PFSK-1 (cell line): Measurements from ENCODE around the gene TMEM144.

Experiments used
- FOXP2 ChIP-seq: optimal IDR thresholded peaks from 2 replicates; pipeline ENCODE3; 2011; ENCODE audit warnings: borderline replicate concordance, control low read depth, inconsistent platforms; ENCODE audit not compliant: insufficient read depth; ENCODE audit errors: extremely low read length, extremely low read depth
- POLR2AphosphoS5 ChIP-seq: IDR thresholded peaks from 2 replicates; pipeline ENCODE4 v1.6.1; 2012; ENCODE audit warnings: low read depth, mild to moderate bottlenecking, control low read depth, low read length, moderate library complexity
- REST ChIP-seq, 2 experiments: IDR thresholded peaks; 2 replicates each; pipeline versions ENCODE4 v1.6.1 to v1.8.0; 2011 to 2012; ENCODE audit warnings: low read depth in 2 of 2, low read length in 2 of 2, control low read depth in 1 of 2, inconsistent platforms in 1 of 2, mild to moderate bottlenecking in 1 of 2, moderate library complexity in 1 of 2; ENCODE audit not compliant: insufficient read depth in 1 of 2
- SIN3A ChIP-seq: IDR thresholded peaks from 2 replicates; pipeline ENCODE4 v1.6.1; 2012; ENCODE audit warnings: mild to moderate bottlenecking, low read length, moderate library complexity, borderline replicate concordance; ENCODE audit not compliant: insufficient read depth
- TAF1 ChIP-seq: IDR thresholded peaks from 2 replicates; pipeline ENCODE4 v1.6.1; 2012; ENCODE audit warnings: low read length, control low read depth, borderline replicate concordance; ENCODE audit not compliant: insufficient read depth

The TMEM144 gene

GRCh38 chr4:158170691-158171561 is 39.4 kb upstream of the TMEM144 start:
- TF ChIP-seq TAF1 (no peak), POLR2AphosphoS5 (no peak), FOXP2 (no peak), SIN3A (peak; percentile 72; the same call in 1 of the 2 replicates), REST (IDR thresholded peaks at IDR 0.05; ENCODE audit: insufficient read depth in 1 of 2, low read depth in 2 of 2, low read length in 2 of 2) (peak in 1 of 2 experiments; percentile 63; a peak in 1 of 4 replicates)

- TF ChIP-seq POLR2AphosphoS5 = no peak
- TF ChIP-seq SIN3A = no peak
- TF ChIP-seq REST (IDR thresholded peaks at IDR 0.05; ENCODE audit: insufficient read depth in 1 of 2, low read depth in 2 of 2, low read length in 2 of 2) = no peak
- no peak for TF ChIP-seq TAF1
- no peak for TF ChIP-seq FOXP2
These were observed 37.7 kb upstream of the TMEM144 start, which contains the start of gene GASK1B for GRCh38 chr4:158172261-158173258. Gene GASK1B (minus strand): TSS chr4:158173025. CDS start chr4:158171375, 1,650 bp downstream.

GRCh38 chr4:158176108-158176507 is 34.2 kb upstream of the TMEM144 start:
- no peak for TF ChIP-seq FOXP2
- no peak for TF ChIP-seq SIN3A
- no peak for TF ChIP-seq POLR2AphosphoS5
- no peak for TF ChIP-seq TAF1

GRCh38 chr4:158176776-158177175 is 33.5 kb upstream of the TMEM144 start:
- TF ChIP-seq TAF1 (no peak), SIN3A (no peak), POLR2AphosphoS5 (no peak), FOXP2 (no peak)

GRCh38 chr4:158179465-158179864 is 30.8 kb upstream of the TMEM144 start:
- TF ChIP-seq POLR2AphosphoS5 (no peak), TAF1 (no peak), FOXP2 (no peak), SIN3A (no peak), REST (IDR thresholded peaks at IDR 0.05; ENCODE audit: insufficient read depth in 1 of 2, low read depth in 2 of 2, low read length in 2 of 2) (no peak)
